ENCODE data around the gene CHST8.

Gene CHST8

DNA sequence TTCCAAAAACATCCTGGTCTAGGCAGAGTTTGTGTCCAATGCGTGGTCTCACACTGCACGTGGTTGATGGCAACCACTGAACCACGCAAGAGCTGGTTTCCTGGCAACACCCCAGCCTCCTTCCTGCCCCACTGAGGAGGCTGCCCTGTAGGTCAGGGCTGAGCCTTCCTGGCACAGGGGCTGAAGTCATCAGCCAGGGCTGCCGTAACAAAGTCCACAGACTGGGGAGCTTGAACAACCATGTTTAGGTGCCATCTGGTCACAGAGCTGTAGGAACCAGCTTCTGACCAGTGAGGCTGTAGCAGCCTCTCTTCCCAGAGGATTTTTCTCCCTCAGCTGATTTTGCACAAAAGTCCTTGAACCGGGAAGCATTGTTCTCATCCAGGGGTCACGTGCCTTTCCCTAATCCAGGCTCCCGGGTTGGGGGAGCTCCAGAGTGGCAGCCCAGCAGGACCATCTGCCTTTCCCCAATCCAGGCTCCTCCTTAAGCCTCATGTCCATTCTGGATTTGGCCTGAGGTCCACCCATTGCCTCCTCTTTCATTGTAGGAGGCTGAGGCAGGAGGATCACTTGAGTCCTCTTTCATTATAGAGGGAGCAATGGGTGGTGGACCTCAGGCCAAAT lies 53.9 kb downstream of the CHST8 start:
- Histone ChIP-seq H3K79me2 (ENCODE audit: insufficient read depth, low read length) (no peaks in the 10 kb centered on the region), H4K20me1 (ENCODE audit: low read depth, low read length) (no peaks in the 10 kb centered on the region), H3K27me3 (ENCODE audit: low read length) (no peaks in the 10 kb centered on the region), H3K27ac (ENCODE audit: low read depth, low read length) (no peak overlapping the region), H3K9ac (ENCODE audit: low read length) (no peak overlapping the region), H3K4me3 (ENCODE audit: insufficient read depth, low read length, poor library complexity, severe bottlenecking) (no peak overlapping the region), H3K4me2 (ENCODE audit: low read depth, low read length, poor library complexity, severe bottlenecking) (no peak overlapping the region), H3K36me3 (ENCODE audit: low read length) (no peaks in the 10 kb centered on the region), H3F3A (ENCODE audit: insufficient read depth) (no peaks in the 10 kb centered on the region), H2AFZ (ENCODE audit: low read depth, low read length, severe bottlenecking) (no peak overlapping the region), H3K9me2 (replicated peaks; ENCODE audit: insufficient read depth, low read length) (no peaks in the 10 kb centered on the region), H3K9me3 (ENCODE audit: insufficient read depth, low read length) (no peaks in the 10 kb centered on the region)
- no peak for TF ChIP-seq EZH2phosphoT487 (conservative IDR thresholded peaks at IDR 0.05; ENCODE audit: low read length)
- TF ChIP-seq, protein P1, sequence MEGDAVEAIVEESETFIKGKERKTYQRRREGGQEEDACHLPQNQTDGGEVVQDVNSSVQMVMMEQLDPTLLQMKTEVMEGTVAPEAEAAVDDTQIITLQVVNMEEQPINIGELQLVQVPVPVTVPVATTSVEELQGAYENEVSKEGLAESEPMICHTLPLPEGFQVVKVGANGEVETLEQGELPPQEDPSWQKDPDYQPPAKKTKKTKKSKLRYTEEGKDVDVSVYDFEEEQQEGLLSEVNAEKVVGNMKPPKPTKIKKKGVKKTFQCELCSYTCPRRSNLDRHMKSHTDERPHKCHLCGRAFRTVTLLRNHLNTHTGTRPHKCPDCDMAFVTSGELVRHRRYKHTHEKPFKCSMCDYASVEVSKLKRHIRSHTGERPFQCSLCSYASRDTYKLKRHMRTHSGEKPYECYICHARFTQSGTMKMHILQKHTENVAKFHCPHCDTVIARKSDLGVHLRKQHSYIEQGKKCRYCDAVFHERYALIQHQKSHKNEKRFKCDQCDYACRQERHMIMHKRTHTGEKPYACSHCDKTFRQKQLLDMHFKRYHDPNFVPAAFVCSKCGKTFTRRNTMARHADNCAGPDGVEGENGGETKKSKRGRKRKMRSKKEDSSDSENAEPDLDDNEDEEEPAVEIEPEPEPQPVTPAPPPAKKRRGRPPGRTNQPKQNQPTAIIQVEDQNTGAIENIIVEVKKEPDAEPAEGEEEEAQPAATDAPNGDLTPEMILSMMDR (IDR thresholded peaks at IDR 0.05; ENCODE audit: insufficient read depth, low read length, poor library complexity, severe bottlenecking): no peak

DNA sequence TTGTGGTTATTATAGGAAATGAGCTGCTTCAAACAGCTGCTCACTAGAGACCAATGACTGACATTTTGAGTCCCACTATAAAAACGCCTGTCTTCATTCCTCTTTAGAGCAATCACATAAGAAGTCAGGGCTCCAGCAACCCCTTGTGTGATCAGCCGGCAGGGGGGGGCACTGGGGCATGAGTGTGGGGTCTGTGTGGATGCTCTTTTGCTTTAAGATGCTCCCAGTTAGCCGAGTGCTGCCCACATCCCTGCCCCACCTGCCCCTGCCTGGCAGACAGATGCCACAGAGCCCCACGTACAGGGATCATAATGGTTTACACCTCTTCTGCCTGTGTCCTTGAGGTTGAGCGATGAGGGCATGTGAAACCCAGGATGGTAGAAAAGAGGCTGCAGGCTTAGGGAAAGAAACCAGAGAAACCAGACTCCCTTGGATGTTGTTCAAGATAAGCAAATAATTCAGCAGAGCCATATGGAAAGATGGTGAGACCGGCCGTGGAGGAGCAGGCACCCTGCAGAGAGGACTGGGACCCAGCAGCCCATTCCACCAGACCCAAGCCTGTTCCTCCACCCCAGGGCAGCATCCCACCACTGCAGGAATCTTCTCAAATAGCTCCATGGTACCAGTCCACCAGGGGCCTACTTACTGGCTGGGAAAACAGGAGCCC lies 55.4 kb downstream of the CHST8 start:
- H3K27me3 ChIP-seq (ENCODE audit: low read length): no peaks in the 10 kb centered on the region
- TF ChIP-seq, protein P1 (IDR thresholded peaks at IDR 0.05; ENCODE audit: insufficient read depth, low read length, poor library complexity, severe bottlenecking): no peak
- no peak for TF ChIP-seq EZH2phosphoT487 (conservative IDR thresholded peaks at IDR 0.05; ENCODE audit: low read length)
- no peak overlapping the region for H3K4me3 ChIP-seq (ENCODE audit: insufficient read depth, low read length, poor library complexity, severe bottlenecking)
- no peaks in the 10 kb centered on the region for H3F3A ChIP-seq (ENCODE audit: insufficient read depth)
- no peaks in the 10 kb centered on the region for H4K20me1 ChIP-seq (ENCODE audit: low read depth, low read length)
- H3K36me3 ChIP-seq (ENCODE audit: low read length): no peaks in the 10 kb centered on the region
- H3K9ac ChIP-seq (ENCODE audit: low read length): no peak overlapping the region
- no peaks in the 10 kb centered on the region for H3K9me2 ChIP-seq (replicated peaks; ENCODE audit: insufficient read depth, low read length)
- no peak overlapping the region for H3K27ac ChIP-seq (ENCODE audit: low read depth, low read length)
- H3K79me2 ChIP-seq (ENCODE audit: insufficient read depth, low read length): no peaks in the 10 kb centered on the region
- H2AFZ ChIP-seq (ENCODE audit: low read depth, low read length, severe bottlenecking): no peak overlapping the region
- H3K9me3 ChIP-seq (ENCODE audit: insufficient read depth, low read length): no peaks in the 10 kb centered on the region
- H3K4me2 ChIP-seq (ENCODE audit: low read depth, low read length, poor library complexity, severe bottlenecking): no peak overlapping the region

DNA sequence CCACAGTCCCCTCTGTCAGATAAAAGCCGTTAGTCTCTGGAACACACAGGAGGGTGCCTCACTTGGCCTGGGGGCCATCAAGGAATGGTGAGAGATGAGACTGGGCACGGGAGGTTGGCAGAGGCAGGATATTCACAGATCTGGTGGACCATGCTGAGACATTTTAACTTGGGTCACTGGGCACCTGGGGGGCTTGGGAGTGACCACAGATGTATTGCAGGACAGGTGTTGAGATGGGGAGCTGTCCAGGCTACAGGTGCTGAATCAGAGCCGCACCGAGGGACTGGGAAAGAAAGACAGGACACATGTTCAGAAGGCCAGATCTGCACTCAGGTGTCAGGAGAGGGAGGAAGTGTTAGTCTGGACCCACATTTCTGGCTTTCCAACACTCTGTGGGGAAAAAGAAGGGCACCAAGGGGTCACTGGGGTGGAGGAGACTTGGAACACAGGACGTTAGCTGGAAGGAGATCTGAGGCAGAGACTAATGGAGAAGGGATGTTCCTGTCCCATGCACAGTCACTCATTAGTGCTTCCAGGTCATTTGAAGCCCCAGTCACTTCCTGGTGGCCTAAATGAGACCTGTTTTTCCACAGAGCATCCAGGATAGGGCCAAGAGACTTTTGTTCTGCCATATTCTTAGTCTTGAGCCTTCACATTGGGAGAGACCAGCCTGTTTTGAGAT lies 56.1 kb downstream of the CHST8 start:
- TF ChIP-seq EZH2phosphoT487 (conservative IDR thresholded peaks at IDR 0.05; ENCODE audit: low read length): no peak
- TF ChIP-seq, protein P1 (IDR thresholded peaks at IDR 0.05; ENCODE audit: insufficient read depth, low read length, poor library complexity, severe bottlenecking): no peak
- H3K9me2 ChIP-seq (replicated peaks; ENCODE audit: insufficient read depth, low read length): no peaks in the 10 kb centered on the region

More for the DNA sequence above, 56.1 kb downstream of the CHST8 start:
- Histone ChIP-seq H3K4me2 (ENCODE audit: low read depth, low read length, poor library complexity, severe bottlenecking) (no peak overlapping the region), H3K4me3 (ENCODE audit: insufficient read depth, low read length, poor library complexity, severe bottlenecking) (no peak overlapping the region), H3K79me2 (ENCODE audit: insufficient read depth, low read length) (no peaks in the 10 kb centered on the region), H4K20me1 (ENCODE audit: low read depth, low read length) (no peaks in the 10 kb centered on the region), H3K36me3 (ENCODE audit: low read length) (no peaks in the 10 kb centered on the region), H3F3A (ENCODE audit: insufficient read depth) (no peaks in the 10 kb centered on the region), H2AFZ (ENCODE audit: low read depth, low read length, severe bottlenecking) (no peak overlapping the region), H3K27me3 (ENCODE audit: low read length) (no peaks in the 10 kb centered on the region), H3K9me3 (ENCODE audit: insufficient read depth, low read length) (no peaks in the 10 kb centered on the region), H3K9ac (ENCODE audit: low read length) (no peak overlapping the region), H3K27ac (ENCODE audit: low read depth, low read length) (no peak overlapping the region)
